Measurements from ENCODE around the gene C1orf21. TPM values are rescaled to one million over a fixed set of nuclear protein-coding genes. Genes with fewer than 3 reads are reported as not detected.

Gene C1orf21
- total and polyA plus RNA-seq, 2 of the 4 experiments (the other 2 are of a cell fraction) = 6.4 to 9.9 TPM

DNA sequence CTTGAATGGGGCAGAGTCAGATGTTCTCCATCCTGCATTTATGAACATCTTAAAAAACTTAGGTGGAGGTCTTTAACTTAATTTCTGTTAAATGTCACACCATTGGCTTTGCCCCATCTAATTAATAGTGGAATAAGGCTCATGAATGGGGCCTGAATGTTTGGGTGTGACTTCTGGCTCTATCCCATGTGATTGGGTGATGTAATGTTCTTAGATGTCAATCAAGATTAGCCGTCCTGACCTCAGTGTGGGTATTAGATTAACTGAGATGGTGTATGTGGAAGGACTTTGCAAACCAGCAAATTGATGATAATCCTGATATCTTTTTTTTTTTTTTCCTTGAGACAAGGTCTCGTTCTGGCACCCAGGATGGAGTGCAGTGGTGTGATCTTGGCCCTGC is 38.1 kb downstream of the C1orf21 start:
- ATAC-seq (ENCODE audit: low read depth) = no peak

More for the DNA sequence above, 38.1 kb downstream of the C1orf21 start:
- in situ Hi-C loops (cut with MboI; ENCODE audit: low sequenced_read_pairs) (no loop called here), dilution Hi-C loops (cut with HindIII; ENCODE audit: low sequenced_read_pairs, unreplicated experiment) (no loop called here), intact Hi-C loops (cut with micrococcal nuclease) (no loop called here)
- Histone ChIP-seq H4K8ac (ENCODE audit: low read depth in 2 of 2, low read length in 2 of 2) (no peak overlapping the region), H3K9ac (ENCODE audit: low read depth, low read length) (no peak overlapping the region), H2BK120ac (ENCODE audit: low read depth, low read length) (no peak overlapping the region), H3K36me3 (ENCODE audit: control insufficient read depth, insufficient read depth, low read length) (no peaks in the 10 kb centered on the region), H3K27me3 (ENCODE audit: control insufficient read depth, insufficient read depth, low read length) (no peaks in the 10 kb centered on the region), H3K4ac (ENCODE audit: low read depth, low read length) (no peak overlapping the region), H3K9me3 (ENCODE audit: control insufficient read depth, insufficient read depth, low read length) (no peaks in the 10 kb centered on the region), H3K27ac (ENCODE audit: insufficient read depth, low read length) (no peak overlapping the region), H4K5ac (ENCODE audit: low read depth, low read length) (no peak overlapping the region), H2AFZ (replicated peaks; ENCODE audit: low read length, poor library complexity) (no peak overlapping the region), H3K4me2 (ENCODE audit: low read depth, low read length) (no peak overlapping the region), H3K9me1 (ENCODE audit: insufficient read depth, low read length) (no peaks in the 10 kb centered on the region), H2BK15ac (ENCODE audit: low read depth, low read length) (no peak overlapping the region), H2BK5ac (ENCODE audit: low read depth, low read length, poor library complexity, severe bottlenecking) (no peak overlapping the region), H4K20me1 (ENCODE audit: insufficient read depth, low read length) (no peaks in the 10 kb centered on the region), H3K79me1 (ENCODE audit: low read depth in 1 of 2, low read length in 2 of 2) (peaks cover under 1 to 11% of the 10 kb centered on the region in 2 experiments; a peak in 2 of 4 replicates), H2AK5ac (ENCODE audit: low read depth, low read length) (no peak overlapping the region), H3K14ac (replicated peaks; ENCODE audit: low read depth, low read length) (no peak overlapping the region), H3K4me3 (ENCODE audit: insufficient read depth, low read depth, low read length) (no peak overlapping the region), H2AK9ac (replicated peaks; ENCODE audit: low read depth, low read length, poor library complexity) (no peak overlapping the region), H3K4me1 (ENCODE audit: control insufficient read depth, insufficient read depth, low read length) (peaks cover 2% of the 10 kb centered on the region), H2BK20ac (ENCODE audit: low read depth, low read length) (no peak overlapping the region), H4K91ac (ENCODE audit: insufficient read depth, low read depth, low read length) (no peak overlapping the region), H3K23ac (ENCODE audit: low read depth, low read length) (no peak overlapping the region), H3K56ac (ENCODE audit: extremely low read depth, insufficient read depth, low read length) (no peak overlapping the region), H3K18ac (ENCODE audit: low read depth, low read length) (no peak overlapping the region)
- POLR2A ChIA-PET (ENCODE audit: unreplicated experiment) = no interaction called here
- WGBS, 2 experiments (ENCODE audit: extremely low coverage in 2 of 2, insufficient read length in 1 of 2) = no CpG with 5 or more reads among the region's 2 CpGs
- TF ChIP-seq FOS (IDR thresholded peaks at IDR 0.05; ENCODE audit: low read depth, low read length) = no peak
- TF ChIP-seq MAZ (IDR thresholded peaks at IDR 0.05; ENCODE audit: borderline replicate concordance, low read depth, low read length) = no peak
- no peak for TF ChIP-seq RCOR1 (IDR thresholded peaks at IDR 0.05; ENCODE audit: insufficient replicate concordance, low read length)
- no peak for TF ChIP-seq POLR2A (IDR thresholded peaks at IDR 0.05; ENCODE audit: low read depth, low read length)
- no peak for TF ChIP-seq MAFK (IDR thresholded peaks at IDR 0.05; ENCODE audit: low read depth, low read length)
- TF ChIP-seq RAD21 (IDR thresholded peaks at IDR 0.05; ENCODE audit: low read length) = no peak
- no peak for TF ChIP-seq NFE2L2 (IDR thresholded peaks at IDR 0.05; ENCODE audit: low read depth, low read length)
- TF ChIP-seq, protein P1, sequence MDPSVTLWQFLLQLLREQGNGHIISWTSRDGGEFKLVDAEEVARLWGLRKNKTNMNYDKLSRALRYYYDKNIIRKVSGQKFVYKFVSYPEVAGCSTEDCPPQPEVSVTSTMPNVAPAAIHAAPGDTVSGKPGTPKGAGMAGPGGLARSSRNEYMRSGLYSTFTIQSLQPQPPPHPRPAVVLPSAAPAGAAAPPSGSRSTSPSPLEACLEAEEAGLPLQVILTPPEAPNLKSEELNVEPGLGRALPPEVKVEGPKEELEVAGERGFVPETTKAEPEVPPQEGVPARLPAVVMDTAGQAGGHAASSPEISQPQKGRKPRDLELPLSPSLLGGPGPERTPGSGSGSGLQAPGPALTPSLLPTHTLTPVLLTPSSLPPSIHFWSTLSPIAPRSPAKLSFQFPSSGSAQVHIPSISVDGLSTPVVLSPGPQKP (IDR thresholded peaks at IDR 0.05; ENCODE audit: borderline replicate concordance, low read depth, low read length) = no peak
- TF ChIP-seq, protein P2, sequence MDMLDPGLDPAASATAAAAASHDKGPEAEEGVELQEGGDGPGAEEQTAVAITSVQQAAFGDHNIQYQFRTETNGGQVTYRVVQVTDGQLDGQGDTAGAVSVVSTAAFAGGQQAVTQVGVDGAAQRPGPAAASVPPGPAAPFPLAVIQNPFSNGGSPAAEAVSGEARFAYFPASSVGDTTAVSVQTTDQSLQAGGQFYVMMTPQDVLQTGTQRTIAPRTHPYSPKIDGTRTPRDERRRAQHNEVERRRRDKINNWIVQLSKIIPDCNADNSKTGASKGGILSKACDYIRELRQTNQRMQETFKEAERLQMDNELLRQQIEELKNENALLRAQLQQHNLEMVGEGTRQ (IDR thresholded peaks at IDR 0.05; ENCODE audit: low read depth, low read length) = no peak
- no peak for TF ChIP-seq SMC3 (IDR thresholded peaks at IDR 0.05; ENCODE audit: low read depth, low read length)
- TF ChIP-seq, protein P3, sequence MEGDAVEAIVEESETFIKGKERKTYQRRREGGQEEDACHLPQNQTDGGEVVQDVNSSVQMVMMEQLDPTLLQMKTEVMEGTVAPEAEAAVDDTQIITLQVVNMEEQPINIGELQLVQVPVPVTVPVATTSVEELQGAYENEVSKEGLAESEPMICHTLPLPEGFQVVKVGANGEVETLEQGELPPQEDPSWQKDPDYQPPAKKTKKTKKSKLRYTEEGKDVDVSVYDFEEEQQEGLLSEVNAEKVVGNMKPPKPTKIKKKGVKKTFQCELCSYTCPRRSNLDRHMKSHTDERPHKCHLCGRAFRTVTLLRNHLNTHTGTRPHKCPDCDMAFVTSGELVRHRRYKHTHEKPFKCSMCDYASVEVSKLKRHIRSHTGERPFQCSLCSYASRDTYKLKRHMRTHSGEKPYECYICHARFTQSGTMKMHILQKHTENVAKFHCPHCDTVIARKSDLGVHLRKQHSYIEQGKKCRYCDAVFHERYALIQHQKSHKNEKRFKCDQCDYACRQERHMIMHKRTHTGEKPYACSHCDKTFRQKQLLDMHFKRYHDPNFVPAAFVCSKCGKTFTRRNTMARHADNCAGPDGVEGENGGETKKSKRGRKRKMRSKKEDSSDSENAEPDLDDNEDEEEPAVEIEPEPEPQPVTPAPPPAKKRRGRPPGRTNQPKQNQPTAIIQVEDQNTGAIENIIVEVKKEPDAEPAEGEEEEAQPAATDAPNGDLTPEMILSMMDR (conservative IDR thresholded peaks at IDR 0.05; ENCODE audit: low read depth, low read length) = no peak
- TF ChIP-seq CEBPB (IDR thresholded peaks at IDR 0.05; ENCODE audit: low read depth, low read length) = no peak
- no peak for TF ChIP-seq RFX5 (IDR thresholded peaks at IDR 0.05; ENCODE audit: low read depth, low read length)
- no peak for TF ChIP-seq MXI1 (IDR thresholded peaks at IDR 0.05; ENCODE audit: borderline replicate concordance, low read depth, low read length)
- no peak for TF ChIP-seq CHD1 (IDR thresholded peaks at IDR 0.05; ENCODE audit: low read depth, low read length)
- TF ChIP-seq BHLHE40 (IDR thresholded peaks at IDR 0.05; ENCODE audit: low read depth, low read length) = no peak
- no TSS peak for BruUV-seq (replicated peaks)
- DNase-seq = no peak
- CTCF ChIA-PET = no interaction called here
